K562 (cell line): ENCODE data around the gene BLOC1S4. TPM values are rescaled to one million over a fixed set of nuclear protein-coding genes. Genes with fewer than 3 reads are reported as not detected.

Source experiments
- ARID2 ChIP-seq: fragments of 450-650 bp; IDR thresholded peaks from 2 replicates; pipeline ENCODE4 v1.6.1; 2017; ENCODE audit warnings: antibody characterized with exemption, mild to moderate bottlenecking
- ATF1 ChIP-seq, 2 experiments: fragments of 450-650 bp in 1 of 2; IDR thresholded peaks; 2 replicates each; pipeline ENCODE4 v1.6.1; 2016; ENCODE audit warnings: missing compliant biosample characterization in 1 of 2, missing genetic modification characterization in 1 of 2
- ATF7 ChIP-seq: fragments of 450-650 bp; IDR thresholded peaks from 2 replicates; pipeline ENCODE4 v1.7.1; 2014; ENCODE audit warnings: mild to moderate bottlenecking, moderate library complexity
- COPS2 ChIP-seq: fragments of 450-650 bp; conservative IDR thresholded peaks from 2 replicates; pipeline ENCODE4 v1.6.1; 2016; ENCODE audit warnings: mild to moderate bottlenecking, moderate library complexity
- CREB3L1 ChIP-seq: fragments of 450-650 bp; IDR thresholded peaks from 2 replicates; pipeline ENCODE4 v1.6.1; 2014; ENCODE audit warnings: low read depth, mild to moderate bottlenecking, moderate library complexity, borderline replicate concordance
- CTBP1 ChIP-seq: fragments of 450-650 bp; IDR thresholded peaks from 2 replicates; pipeline ENCODE4 v1.6.1; 2016; ENCODE audit warnings: borderline replicate concordance
- ERF ChIP-seq: fragments of 450-650 bp; formaldehyde crosslinking; IDR thresholded peaks from 2 replicates; pipeline ENCODE4 v1.4.0; 2020; ENCODE audit warnings: mild to moderate bottlenecking, mixed read lengths
- GABPB1 ChIP-seq: sonication (generic); formaldehyde crosslinking; IDR thresholded peaks from 2 replicates; pipeline ENCODE4 v1.8.0; 2022; ENCODE audit warnings: mild to moderate bottlenecking, missing genetic modification reagents
- KDM1A ChIP-seq, 2 experiments: fragments of 450-650 bp; IDR thresholded peaks; 2 replicates each; pipeline ENCODE4 v1.6.1; 2016; ENCODE audit warnings: mild to moderate bottlenecking in 2 of 2
- MAFF ChIP-seq: IDR thresholded peaks from 2 replicates; pipeline ENCODE4 v1.6.1; 2012; ENCODE audit warnings: low read length, improper control_type of control experiment
- MBD2 ChIP-seq: sonication (generic); IDR thresholded peaks from 2 replicates; pipeline ENCODE4 v1.6.1; 2016; ENCODE audit warnings: low read depth, borderline replicate concordance
- MTA1 ChIP-seq: fragments of 450-650 bp; IDR thresholded peaks from 2 replicates; pipeline ENCODE4 v1.6.1; 2017; ENCODE audit warnings: borderline replicate concordance
- MTA3 ChIP-seq: fragments of 450-650 bp; formaldehyde crosslinking; IDR thresholded peaks from 2 replicates; pipeline ENCODE4 v1.6.1; 2017; ENCODE audit warnings: mild to moderate bottlenecking, borderline replicate concordance
- PCBP2 ChIP-seq: fragments of 200-400 bp; formaldehyde crosslinking; IDR thresholded peaks from 2 replicates; pipeline ENCODE4 v1.6.1; 2018; ENCODE audit warnings: low read length, low read depth, mild to moderate bottlenecking, moderate library complexity; ENCODE audit not compliant: poor library complexity, severe bottlenecking
- POLR2AphosphoS5 ChIP-seq: IDR thresholded peaks from 2 replicates; pipeline ENCODE4 v1.6.1; 2011; ENCODE audit warnings: mild to moderate bottlenecking, low read depth, low read length, moderate library complexity; ENCODE audit not compliant: control insufficient read depth, insufficient read depth
- POLR2G ChIP-seq: fragments of 200-400 bp; formaldehyde crosslinking; IDR thresholded peaks from 2 replicates; pipeline ENCODE4 v1.6.1; 2017; ENCODE audit warnings: low read depth, mild to moderate bottlenecking, antibody characterized with exemption, low read length, moderate library complexity
- RAD21 ChIP-seq, 2 experiments: fragments of 250-450 bp in 1 of 2; fragments of 450-650 bp in 1 of 2; sonication (Bioruptor Pico) in 1 of 2; formaldehyde crosslinking in 1 of 2; IDR thresholded peaks in 1 of 2; conservative IDR thresholded peaks in 1 of 2; 2 replicates each; pipeline versions ENCODE4 v1.4.0 to v1.8.0; 2020 to 2022; ENCODE audit warnings: mild to moderate bottlenecking in 2 of 2, moderate library complexity in 1 of 2
- SAFB ChIP-seq: fragments of 200-400 bp; formaldehyde crosslinking; IDR thresholded peaks from 2 replicates; pipeline ENCODE4 v1.6.1; 2017; ENCODE audit warnings: low read depth, low read length, borderline replicate concordance
- TBP ChIP-seq: optimal IDR thresholded peaks from 2 replicates; pipeline ENCODE3; 2011; ENCODE audit warnings: low read depth, low read length, improper control_type of control experiment
- THAP7 ChIP-seq: fragments of 250-450 bp; sonication (Bioruptor Pico); IDR thresholded peaks from 2 replicates; pipeline ENCODE4 v1.5.0; 2021
- U2AF1 ChIP-seq: fragments of 200-400 bp; formaldehyde crosslinking; optimal IDR thresholded peaks from 2 replicates; pipeline ENCODE3; 2017; ENCODE audit warnings: mild to moderate bottlenecking, low read depth, low read length, moderate library complexity
- ZBTB7A ChIP-seq: IDR thresholded peaks from 2 replicates; pipeline ENCODE4 v1.6.1; 2011; ENCODE audit warnings: low read depth, mild to moderate bottlenecking, low read length, moderate library complexity, borderline replicate concordance; ENCODE audit not compliant: control insufficient read depth
- ZNF395 ChIP-seq: fragments of 200-800 bp; sonication (Bioruptor generic); IDR thresholded peaks from 2 replicates; pipeline ENCODE4 v1.6.1; 2017; ENCODE audit warnings: missing genetic modification characterization, missing compliant biosample characterization
- ZNF695 ChIP-seq: fragments of 450-650 bp; formaldehyde crosslinking; IDR thresholded peaks from 2 replicates; pipeline ENCODE4 v1.4.0; 2020; ENCODE audit warnings: mild to moderate bottlenecking, moderate library complexity
- ZNF778 ChIP-seq: fragments of 450-650 bp; formaldehyde crosslinking; IDR thresholded peaks from 2 replicates; pipeline ENCODE4 v1.4.0; 2020; ENCODE audit warnings: mild to moderate bottlenecking, moderate library complexity
- polyA plus RNA-seq, 8 experiments: library from polyadenylated mRNA; depleted of rRNA in 4 of 8; stranded (reverse) in 5 of 8; unstranded in 3 of 8; fragments of >200 nt; fragmentation: Nextera tagmentation in 2 of 8; fragmentation: Illumina TruSeq in 1 of 8; extraction: Ambion mirVana in 2 of 8; extraction: Trizol in 1 of 8; gene quantifications; 2 replicates each; pipeline versions ENCODE4 v1.2.1 to v1.2.3, GENCODE V29; 2011 to 2014; ENCODE audit warnings: inconsistent platforms in 1 of 8, missing spikeins in 1 of 8
- total RNA-seq, 7 experiments: library from RNA; depleted of rRNA in 6 of 7; stranded (reverse); fragments of >200 nt in 6 of 7; fragmentation: Illumina TruSeq in 2 of 7; extraction: Trizol in 2 of 7; gene quantifications; 2 replicates each; pipeline versions ENCODE4 v1.2.1 to v1.2.3, GENCODE V29; 2011 to 2021; ENCODE audit warnings: low replicate concordance in 1 of 7

BLOC1S4 gene
- total and polyA plus RNA-seq, 9 of the 15 experiments (the other 6 are each of a cell fraction or from before 2014, with no cell fraction given), result 3.1 to 31.6 (median 11.2) TPM

GRCh38 chr4:6716018-6716911, at the start of gene BLOC1S4 (continued):
- TF ChIP-seq CREB3L1, result peak; percentile 83
- TF ChIP-seq CTBP1, result peak; percentile 98
- peak; percentile 73 for TF ChIP-seq TBP
- TF ChIP-seq MTA3, result peak; percentile 84; the same call in 1 of the 2 replicates
- no peak for TF ChIP-seq MAFF
- TF ChIP-seq GABPB1 (CRISPR knock-in tag), result peak; percentile 90
- peak; percentile 66 for TF ChIP-seq U2AF1
- no peak for TF ChIP-seq KDM1A (IDR thresholded peaks at IDR 0.05)
- TF ChIP-seq RAD21 (CRISPR knock-in tag; conservative IDR thresholded peaks at IDR 0.05 in 1 of 2, IDR thresholded peaks at IDR 0.05 in 1 of 2), result 0 out of 4 replicates have a peak, but pooled peaks of 1 of the 2 experiments have one; percentile 13
- TF ChIP-seq POLR2AphosphoS5, result peak; percentile 70
- no peak for TF ChIP-seq ATF1 (CRISPR knock-in tag; IDR thresholded peaks at IDR 0.05)
- TF ChIP-seq ATF1 (tag; IDR thresholded peaks at IDR 0.05), result peak; percentile 27; the same call in 1 of the 2 replicates
- peak; percentile 74 for TF ChIP-seq SAFB
- no peak for TF ChIP-seq COPS2
- TF ChIP-seq THAP7, result peak; percentile 76; the same call in 1 of the 2 replicates
- no peak for TF ChIP-seq ZNF778 (CRISPR knock-in tag)
- peak; percentile 80; the same call in 1 of the 2 replicates for TF ChIP-seq ERF
- TF ChIP-seq MBD2, result no peak
- TF ChIP-seq ATF7, result peak; percentile 75
- peak; percentile 95; the same call in 1 of the 2 replicates for TF ChIP-seq ZNF395 (CRISPR knock-in tag)
- peak; percentile 90 for TF ChIP-seq POLR2G
- no peak for TF ChIP-seq ZNF695 (CRISPR knock-in tag)
- TF ChIP-seq ARID2, result no peak
- TF ChIP-seq MTA1, result no peak
- TF ChIP-seq PCBP2, result no peak
- peak; percentile 95 for TF ChIP-seq ZBTB7A
